ENCODE results near the gene RGS6.

GRCh38 chr14:72097173-72097783, 165.0 kb downstream of the RGS6 start:
- no peak for TF ChIP-seq POLR2A (IDR thresholded peaks at IDR 0.05)
- TF ChIP-seq CTCF (IDR thresholded peaks at IDR 0.05), result no peak

Measured in thyroid gland (tissue), 4 donors.